ENCODE results near the gene SHANK3. TPM values are rescaled to one million over a fixed set of nuclear protein-coding genes. Genes with fewer than 3 reads are reported as not detected.

Gene SHANK3
- total and polyA plus RNA-seq, 2 of the 4 experiments (the other 2 are of a cell fraction), result 0.18 to 1.5 TPM

- peaks cover 15% of the 10 kb centered on the region for H4K20me1 ChIP-seq (ENCODE audit: insufficient read depth, low read length)
- H2BK5ac ChIP-seq (ENCODE audit: low read depth, low read length, poor library complexity, severe bottlenecking), result no peak overlapping the region
- H4K91ac ChIP-seq (ENCODE audit: insufficient read depth, low read depth, low read length), result no peak overlapping the region
- dilution Hi-C loops (cut with HindIII; ENCODE audit: low sequenced_read_pairs, unreplicated experiment) (no loop called here), in situ Hi-C loops (cut with MboI; ENCODE audit: low sequenced_read_pairs) (no loop called here), intact Hi-C loops (cut with micrococcal nuclease) (no loop called here)
- ATAC-seq (ENCODE audit: low read depth), result no peak
- no peak overlapping the region for H3K56ac ChIP-seq (ENCODE audit: extremely low read depth, insufficient read depth, low read length)
- peaks cover 2% of the 10 kb centered on the region; the same call in 1 of the 2 replicates for H3K36me3 ChIP-seq (ENCODE audit: control insufficient read depth, insufficient read depth, low read length)
- H3K9ac ChIP-seq (ENCODE audit: low read depth, low read length), result no peak overlapping the region
- no peak overlapping the region for H2BK15ac ChIP-seq (ENCODE audit: low read depth, low read length)
- no peak for TF ChIP-seq MAFK (IDR thresholded peaks at IDR 0.05; ENCODE audit: low read depth, low read length)
- TF ChIP-seq RAD21 (IDR thresholded peaks at IDR 0.05; ENCODE audit: low read length), result no peak
- no peak for TF ChIP-seq CHD1 (IDR thresholded peaks at IDR 0.05; ENCODE audit: low read depth, low read length)
- TF ChIP-seq POLR2A (IDR thresholded peaks at IDR 0.05; ENCODE audit: low read depth, low read length), result no peak
- no peak for TF ChIP-seq MXI1 (IDR thresholded peaks at IDR 0.05; ENCODE audit: borderline replicate concordance, low read depth, low read length)
- TF ChIP-seq ELK1 (IDR thresholded peaks at IDR 0.05; ENCODE audit: borderline replicate concordance, low read depth, low read length), result no peak
- no peak for TF ChIP-seq CTCF (conservative IDR thresholded peaks at IDR 0.05; ENCODE audit: low read depth, low read length)
- no peak for TF ChIP-seq FOS (IDR thresholded peaks at IDR 0.05; ENCODE audit: low read depth, low read length)
- TF ChIP-seq BHLHE40 (IDR thresholded peaks at IDR 0.05; ENCODE audit: low read depth, low read length), result no peak
- TF ChIP-seq SMC3 (IDR thresholded peaks at IDR 0.05; ENCODE audit: low read depth, low read length), result no peak
- TF ChIP-seq RCOR1 (IDR thresholded peaks at IDR 0.05; ENCODE audit: insufficient replicate concordance, low read length), result no peak
- no peak for TF ChIP-seq CEBPB (IDR thresholded peaks at IDR 0.05; ENCODE audit: low read depth, low read length)
- no peak for TF ChIP-seq MAZ (IDR thresholded peaks at IDR 0.05; ENCODE audit: borderline replicate concordance, low read depth, low read length)
- TF ChIP-seq NFE2L2 (IDR thresholded peaks at IDR 0.05; ENCODE audit: low read depth, low read length), result no peak
- TF ChIP-seq RFX5 (IDR thresholded peaks at IDR 0.05; ENCODE audit: low read depth, low read length), result no peak
- TF ChIP-seq USF2 (IDR thresholded peaks at IDR 0.05; ENCODE audit: low read depth, low read length), result no peak
- H3K27ac ChIP-seq (ENCODE audit: insufficient read depth, low read length), result no peak overlapping the region
- POLR2A ChIA-PET (ENCODE audit: unreplicated experiment), result no interaction called here
- WGBS, 2 experiments (ENCODE audit: extremely low coverage in 2 of 2, insufficient read length in 1 of 2), result 88% methylated on average over 4 of the region's 7 CpGs; no CpG with 5 or more reads in 1 of the 2 experiments
- no peak for DNase-seq
- no peak overlapping the region for H3K4me3 ChIP-seq (ENCODE audit: insufficient read depth, low read depth, low read length)
- no peak overlapping the region for H4K5ac ChIP-seq (ENCODE audit: low read depth, low read length)
- H3K9me3 ChIP-seq (ENCODE audit: control insufficient read depth, insufficient read depth, low read length), result no peaks in the 10 kb centered on the region
- no peak overlapping the region for H3K18ac ChIP-seq (ENCODE audit: low read depth, low read length)
- no peak overlapping the region for H3K14ac ChIP-seq (replicated peaks; ENCODE audit: low read depth, low read length)
- no peak overlapping the region for H3K4ac ChIP-seq (ENCODE audit: low read depth, low read length)
- H2BK120ac ChIP-seq (ENCODE audit: low read depth, low read length), result no peak overlapping the region
- H2BK20ac ChIP-seq (ENCODE audit: low read depth, low read length), result no peak overlapping the region
- no peak overlapping the region for H2AFZ ChIP-seq (replicated peaks; ENCODE audit: low read length, poor library complexity)
- peaks cover 4% of the 10 kb centered on the region; the same call in 1 of the 2 replicates for H3K9me1 ChIP-seq (ENCODE audit: insufficient read depth, low read length)
- H3K79me1 ChIP-seq (ENCODE audit: low read depth in 1 of 2, low read length in 2 of 2), result peaks cover 7 to 20% of the 10 kb centered on the region in 2 experiments; a peak in 3 of 4 replicates
- no peak overlapping the region for H3K23ac ChIP-seq (ENCODE audit: low read depth, low read length)
- 0 out of 2 replicates have a peak, but pooled peaks cover 4% of the 10 kb centered on the region for H3K27me3 ChIP-seq (ENCODE audit: control insufficient read depth, insufficient read depth, low read length)
- BruUV-seq (replicated peaks), result no TSS peak
- H2AK5ac ChIP-seq (ENCODE audit: low read depth, low read length), result no peak overlapping the region
- CTCF ChIA-PET, result no interaction called here
- no peak overlapping the region for H4K8ac ChIP-seq (ENCODE audit: low read depth in 2 of 2, low read length in 2 of 2)
- no peak overlapping the region for H2AK9ac ChIP-seq (replicated peaks; ENCODE audit: low read depth, low read length, poor library complexity)
- H3K4me2 ChIP-seq (ENCODE audit: low read depth, low read length), result no peak overlapping the region
- H3K4me1 ChIP-seq (ENCODE audit: control insufficient read depth, insufficient read depth, low read length), result peaks cover 8% of the 10 kb centered on the region
Observed at GRCh38 chr22:50701076-50701419, 28.4 kb downstream of the SHANK3 start.

Data from IMR-90 (cell line).